Mammary epithelial cell (primary cell): ENCODE measurements around the gene NDEL1.

Experiments used
- CTCF ChIP-seq, 2 donors: IDR thresholded peaks in 1 of 2; conservative IDR thresholded peaks in 1 of 2; 2 replicates each; pipeline ENCODE4 v1.5.1; 2011 to 2012; ENCODE audit warnings: inconsistent platforms in 2 of 2, low read length in 2 of 2, mild to moderate bottlenecking in 2 of 2, control low read depth in 1 of 2, low read depth in 1 of 2; ENCODE audit not compliant: insufficient read depth in 1 of 2; ENCODE audit errors: extremely low read depth in 1 of 2
- EZH2 ChIP-seq: IDR thresholded peaks from 2 replicates; pipeline ENCODE4 v1.6.1; 2012; ENCODE audit warnings: low read length, inconsistent platforms, borderline replicate concordance

- TF ChIP-seq EZH2 (no peak), CTCF (conservative IDR thresholded peaks at IDR 0.05 in 1 of 2, IDR thresholded peaks at IDR 0.05 in 1 of 2; ENCODE audit: extremely low read depth in 1 of 2, insufficient read depth in 1 of 2, low read depth in 1 of 2, low read length in 2 of 2) (no peak)
Observed at GRCh38 chr17:8386841-8387240, 48.8 kb upstream of the NDEL1 start.
